Hematopoietic multipotent progenitor cell treated with erythropoietin and hydrocortisone succinate and interleukin-3 and kit ligand, for 17 days (in vitro differentiated cells): ENCODE measurements around the gene SLC28A1.
"Not testable (repeated sequence)": the region's sequence is repeated elsewhere in the genome, so short reads cannot be mapped to it uniquely, and the experiment has no call there.

ENCODE experiments used
- DNase-seq: peaks from one replicate; pipeline ENCODE4 v3.0.0-alpha.2; 2015; ENCODE audit warnings: low spot score

Gene SLC28A1

GRCh38 chr15:84862214-84862975 is 22.1 kb upstream of the SLC28A1 start:
- no peak for DNase-seq

GRCh38 chr15:84863565-84864443 is 20.7 kb upstream of the SLC28A1 start:
- DNase-seq = no peak

- no peak for DNase-seq
Measured at GRCh38 chr15:84864444-84864795, 20.0 kb upstream of the SLC28A1 start.

- no peak for DNase-seq
Measured at GRCh38 chr15:84865074-84865569, 19.3 kb upstream of the SLC28A1 start.

GRCh38 chr15:84868037-84868880 is 16.2 kb upstream of the SLC28A1 start:
- no peak for DNase-seq

- no peak for DNase-seq
Measured at GRCh38 chr15:84869510-84869909, 15.0 kb upstream of the SLC28A1 start.

GRCh38 chr15:84871428-84871985 is 13.0 kb upstream of the SLC28A1 start:
- no peak for DNase-seq

GRCh38 chr15:84872009-84872910 is 12.2 kb upstream of the SLC28A1 start:
- no peak for DNase-seq

GRCh38 chr15:84873997-84874396 is 10.5 kb upstream of the SLC28A1 start:
- no peak for DNase-seq

- no peak for DNase-seq
Measured at GRCh38 chr15:84874981-84875699, 9.3 kb upstream of the SLC28A1 start.

GRCh38 chr15:84876269-84876668 is 8.2 kb upstream of the SLC28A1 start:
- DNase-seq = no peak

- not testable (repeated sequence) for DNase-seq
Measured at GRCh38 chr15:84877701-84878100, 6.8 kb upstream of the SLC28A1 start.

- DNase-seq = peak; percentile 32
Measured at GRCh38 chr15:84878504-84878903, 6.0 kb upstream of the SLC28A1 start.

- no peak for DNase-seq
Measured at GRCh38 chr15:84879088-84879780, 5.2 kb upstream of the SLC28A1 start.

- DNase-seq = no peak
Measured at GRCh38 chr15:84880007-84880406, 4.5 kb upstream of the SLC28A1 start.

GRCh38 chr15:84880822-84881519 is 3.5 kb upstream of the SLC28A1 start:
- no peak for DNase-seq

- DNase-seq = no peak
Measured at GRCh38 chr15:84881520-84881830, 3.0 kb upstream of the SLC28A1 start.

- DNase-seq = no peak
Measured at GRCh38 chr15:84883466-84883865, 996 bp upstream of the SLC28A1 start.

GRCh38 chr15:84885801-84886200 is 1.3 kb downstream of the SLC28A1 start:
- DNase-seq = no peak
